ENCODE data around the gene STXBP6. TPM values are rescaled to one million over a fixed set of nuclear protein-coding genes. Genes with fewer than 3 reads are reported as not detected.

The STXBP6 gene
- polyA plus RNA-seq, 1 donor from 2014 or later, result 14.6 TPM

- Histone ChIP-seq H3K9me3 (ENCODE audit: low read length) (no peaks in the 10 kb centered on the region), H3K27me3 (ENCODE audit: insufficient read depth, low read depth, low read length) (no peaks in the 10 kb centered on the region), H3K4me3 (ENCODE audit: low read length) (no peak overlapping the region), H3K9me2 (ENCODE audit: insufficient read depth, low read length) (no peaks in the 10 kb centered on the region), H3K79me2 (replicated peaks; ENCODE audit: insufficient read depth, low read length) (no peaks in the 10 kb centered on the region), H4K20me1 (ENCODE audit: insufficient read depth) (no peaks in the 10 kb centered on the region), H3K9ac (ENCODE audit: low read length) (no peak overlapping the region), H3K27ac (ENCODE audit: low read length) (no peak overlapping the region), H3K4me2 (ENCODE audit: low read length) (no peak overlapping the region), H2AFZ (ENCODE audit: low read depth, low read length) (no peak overlapping the region), H3F3A (ENCODE audit: insufficient read depth, low read length, poor library complexity, severe bottlenecking) (peaks cover 4% of the 10 kb centered on the region), H3K36me3 (ENCODE audit: insufficient read depth, low read length) (no peaks in the 10 kb centered on the region)
- TF ChIP-seq RAD21 (conservative IDR thresholded peaks at IDR 0.05) (no peak), TAF1 (IDR thresholded peaks at IDR 0.05; ENCODE audit: low read depth) (no peak), EP300 (conservative IDR thresholded peaks at IDR 0.05; ENCODE audit: poor library complexity, severe bottlenecking) (no peak), EZH2 (IDR thresholded peaks at IDR 0.05; ENCODE audit: borderline replicate concordance, insufficient read depth, low read length, poor library complexity, severe bottlenecking) (no peak), REST (IDR thresholded peaks at IDR 0.05; ENCODE audit: borderline replicate concordance) (no peak), POLR2AphosphoS5 (IDR thresholded peaks at IDR 0.05) (no peak)
Observed at GRCh38 chr14:24853446-24853845, 196.5 kb downstream of the STXBP6 start.

DNA sequence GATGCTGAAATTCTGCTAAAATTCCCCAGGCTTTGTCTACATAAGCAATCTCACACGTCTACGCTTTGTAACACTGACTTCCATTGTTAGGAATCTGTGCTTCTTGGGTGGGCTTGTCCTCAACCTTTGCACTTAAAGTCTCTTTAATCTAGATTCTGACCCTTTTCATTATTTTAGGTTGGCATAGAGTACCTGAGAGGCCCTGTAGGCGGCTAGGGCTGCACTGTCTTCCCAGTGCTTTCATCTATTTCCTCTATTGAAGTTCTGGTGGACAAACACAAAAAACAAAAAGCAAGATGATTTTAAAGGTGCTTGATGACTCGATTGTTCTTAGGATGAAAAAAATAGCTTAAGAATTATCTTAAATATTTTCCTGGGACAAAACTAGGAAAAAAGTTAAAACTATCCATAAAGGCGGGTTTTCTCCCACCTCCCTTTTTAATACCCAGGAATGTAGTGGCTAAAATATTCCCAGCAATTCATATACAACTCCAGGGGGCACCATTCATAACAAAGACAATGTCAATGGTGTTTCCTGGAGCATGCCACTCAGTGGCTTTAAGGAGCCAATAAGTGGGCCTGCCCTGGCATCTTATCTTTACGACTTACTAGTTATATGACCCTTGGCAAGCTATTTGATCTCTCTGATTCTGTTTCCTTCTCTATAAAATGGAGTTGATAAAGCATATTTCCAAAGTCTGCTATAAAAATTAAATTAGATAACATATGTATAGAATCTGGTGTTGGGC lies 197.5 kb downstream of the STXBP6 start:
- Histone ChIP-seq H2AFZ (ENCODE audit: low read depth, low read length) (no peak overlapping the region), H3K4me2 (ENCODE audit: low read length) (no peak overlapping the region), H3K79me2 (replicated peaks; ENCODE audit: insufficient read depth, low read length) (no peaks in the 10 kb centered on the region), H3K36me3 (ENCODE audit: insufficient read depth, low read length) (no peaks in the 10 kb centered on the region), H3K9me3 (ENCODE audit: low read length) (no peaks in the 10 kb centered on the region), H3K27ac (ENCODE audit: low read length) (no peak overlapping the region), H3K9ac (ENCODE audit: low read length) (no peak overlapping the region), H3K9me2 (ENCODE audit: insufficient read depth, low read length) (no peaks in the 10 kb centered on the region), H4K20me1 (ENCODE audit: insufficient read depth) (no peaks in the 10 kb centered on the region), H3K27me3 (ENCODE audit: insufficient read depth, low read depth, low read length) (no peaks in the 10 kb centered on the region), H3F3A (ENCODE audit: insufficient read depth, low read length, poor library complexity, severe bottlenecking) (peaks cover under 1% of the 10 kb centered on the region), H3K4me3 (ENCODE audit: low read length) (no peak overlapping the region)
- no peak for TF ChIP-seq CTCF (IDR thresholded peaks at IDR 0.05; ENCODE audit: poor library complexity, severe bottlenecking)
- no peak for TF ChIP-seq EZH2 (IDR thresholded peaks at IDR 0.05; ENCODE audit: borderline replicate concordance, insufficient read depth, low read length, poor library complexity, severe bottlenecking)
- no peak for TF ChIP-seq POLR2AphosphoS5 (IDR thresholded peaks at IDR 0.05)
- no peak for TF ChIP-seq EP300 (conservative IDR thresholded peaks at IDR 0.05; ENCODE audit: poor library complexity, severe bottlenecking)
- no peak for TF ChIP-seq RAD21 (conservative IDR thresholded peaks at IDR 0.05)
- TF ChIP-seq TAF1 (IDR thresholded peaks at IDR 0.05; ENCODE audit: low read depth), result no peak
- no peak for TF ChIP-seq REST (IDR thresholded peaks at IDR 0.05; ENCODE audit: borderline replicate concordance)

Data from neural cell (in vitro differentiated cells).